ENCODE results near the gene KLRB1.
"Not testable (repeated sequence)": the region's sequence is repeated elsewhere in the genome, so short reads cannot be mapped to it uniquely, and the experiment has no call there.

- TF ChIP-seq ZNF565 (CRISPR knock-in tag; conservative IDR thresholded peaks at IDR 0.05; ENCODE audit: low read depth); ZNF70 (CRISPR knock-in tag; IDR thresholded peaks at IDR 0.05); GLIS3 (CRISPR knock-in tag; IDR thresholded peaks at IDR 0.05); TSHZ2 (CRISPR knock-in tag; IDR thresholded peaks at IDR 0.05); BACH2 (CRISPR knock-in tag; IDR thresholded peaks at IDR 0.05; ENCODE audit: borderline replicate concordance); ZFP30 (CRISPR knock-in tag; IDR thresholded peaks at IDR 0.05); CREB5 (CRISPR knock-in tag; IDR thresholded peaks at IDR 0.05; ENCODE audit: low read depth); CSRNP3 (CRISPR knock-in tag; IDR thresholded peaks at IDR 0.05); OSR1 (CRISPR knock-in tag; IDR thresholded peaks at IDR 0.05); ESRRG (CRISPR knock-in tag; IDR thresholded peaks at IDR 0.05); ZC3H10 (CRISPR knock-in tag; IDR thresholded peaks at IDR 0.05); PATZ1 (CRISPR knock-in tag; IDR thresholded peaks at IDR 0.05; ENCODE audit: borderline replicate concordance); ZFP3 (CRISPR knock-in tag; IDR thresholded peaks at IDR 0.05): not testable (repeated sequence)
Observed at GRCh38 chr12:9562841-9563453, 44.8 kb downstream of the KLRB1 start.
